C4-2B (cell line): ENCODE measurements around the gene RFX2.

ENCODE experiments used
- CTCF ChIP-seq: fragments of 450-650 bp; conservative IDR thresholded peaks from 2 replicates; pipeline ENCODE4 v1.5.1; 2017; ENCODE audit warnings: mild to moderate bottlenecking
- ZFX ChIP-seq: fragments of 450-650 bp; IDR thresholded peaks from 2 replicates; pipeline ENCODE4 v1.6.1; 2017

GRCh38 chr19:6105444-6105843 is 4.9 kb downstream of the RFX2 start:
- TF ChIP-seq CTCF, result no peak
- TF ChIP-seq ZFX, result no peak
